Fibroblast of lung (primary cell): ENCODE results near the gene MARVELD3. TPM values are rescaled to one million over a fixed set of nuclear protein-coding genes. Genes with fewer than 3 reads are reported as not detected.

Source experiments
- DNase-seq, 2 donors: peaks; one replicate each; pipeline versions ENCODE4 v3.0.0 to v3.0.0-alpha.2; 2010; ENCODE audit warnings: low read depth in 2 of 2
- H2AFZ ChIP-seq: 2 replicates; pipeline ENCODE4 v1.5.1; 2012; ENCODE audit warnings: low read length, control low read depth, inconsistent platforms
- H3K27ac ChIP-seq: 2 replicates; pipeline ENCODE4 v1.5.1; 2011; ENCODE audit warnings: low read length, control low read depth; ENCODE audit not compliant: insufficient read depth
- H3K27me3 ChIP-seq: 2 replicates; pipeline ENCODE4 v1.5.1; 2011; ENCODE audit warnings: mild to moderate bottlenecking, low read length; ENCODE audit not compliant: control insufficient read depth, insufficient read depth
- H3K36me3 ChIP-seq: 2 replicates; pipeline ENCODE4 v1.5.1; 2011; ENCODE audit warnings: low read length; ENCODE audit not compliant: control insufficient read depth, insufficient read depth
- H3K4me1 ChIP-seq: 2 replicates; pipeline ENCODE4 v1.5.1; 2011; ENCODE audit warnings: low read length; ENCODE audit not compliant: control insufficient read depth, insufficient read depth; ENCODE audit errors: extremely low read depth
- H3K4me2 ChIP-seq: 2 replicates; pipeline ENCODE4 v1.5.1; 2011; ENCODE audit warnings: low read length, control low read depth; ENCODE audit not compliant: insufficient read depth; ENCODE audit errors: extremely low read depth
- H3K4me3 ChIP-seq, 4 experiments: fragments of 200-600 bp in 1 of 4; sonication (generic) in 1 of 4; replicated peaks in 1 of 4; 2 replicates each; pipeline ENCODE4 v1.5.1; 2011 to 2016; ENCODE audit warnings: low read length in 4 of 4, low read depth in 3 of 4, mild to moderate bottlenecking in 3 of 4, control low read depth in 2 of 4, inconsistent platforms in 1 of 4, mixed read lengths in 1 of 4; ENCODE audit not compliant: insufficient read depth in 1 of 4; ENCODE audit errors: control extremely low read depth in 1 of 4
- H3K79me2 ChIP-seq: 2 replicates; pipeline ENCODE4 v1.5.1; 2012; ENCODE audit warnings: mild to moderate bottlenecking, low read length, inconsistent platforms; ENCODE audit not compliant: control insufficient read depth, insufficient read depth
- H3K9ac ChIP-seq: 2 replicates; pipeline ENCODE4 v1.5.1; 2011; ENCODE audit warnings: mild to moderate bottlenecking, low read length, control low read depth; ENCODE audit not compliant: insufficient read depth
- H3K9me3 ChIP-seq: 2 replicates; pipeline ENCODE4 v1.5.1; 2012; ENCODE audit warnings: low read depth, low read length; ENCODE audit not compliant: control insufficient read depth, insufficient read depth
- H4K20me1 ChIP-seq: 2 replicates; pipeline ENCODE4 v1.5.1; 2011; ENCODE audit warnings: low read length; ENCODE audit not compliant: control insufficient read depth, insufficient read depth; ENCODE audit errors: extremely low read depth
- CTCF ChIP-seq, 2 donors: IDR thresholded peaks in 1 of 2; conservative IDR thresholded peaks in 1 of 2; 1 replicate in 1 of 2; 2 replicates in 1 of 2; pipeline ENCODE4 v1.5.1; 2011 to 2012; ENCODE audit warnings: low read length in 2 of 2, control low read depth in 1 of 2, inconsistent platforms in 1 of 2, low read depth in 1 of 2, mild to moderate bottlenecking in 1 of 2
- EZH2 ChIP-seq: IDR thresholded peaks from 2 replicates; pipeline ENCODE4 v1.5.1; 2012; ENCODE audit warnings: low read length, control low read depth, mild to moderate bottlenecking; ENCODE audit errors: missing control alignments
- polyA plus RNA-seq, 2 donors: library from polyadenylated mRNA; depleted of rRNA in 1 of 2; stranded (reverse) in 1 of 2; unstranded in 1 of 2; fragments of >200 nt; gene quantifications; 2 replicates each; pipeline ENCODE4 v1.2.1, GENCODE V29; 2011 to 2012; ENCODE audit warnings: missing spikeins in 1 of 2
- total RNA-seq: library from RNA; depleted of rRNA; stranded (reverse); fragments of >200 nt; gene quantifications from 2 replicates; pipeline ENCODE4 v1.2.1, GENCODE V29; 2014

The MARVELD3 gene
- total and polyA plus RNA-seq, 2 donors (not counting 1 experiment from before 2014, with no cell fraction given), result not detected

- H3K27me3 ChIP-seq, result no peaks in the 10 kb centered on the region
- no peak overlapping the region for H3K27ac ChIP-seq
These were observed 44.0 kb downstream of the MARVELD3 start for GRCh38 chr16:71669926-71670536.

GRCh38 chr16:71670537-71670936, 44.6 kb downstream of the MARVELD3 start:
- DNase-seq, result no peak
- H2AFZ ChIP-seq, result no peak overlapping the region
- no peak overlapping the region for H3K4me3 ChIP-seq
- H3K36me3 ChIP-seq, result peaks cover 3% of the 10 kb centered on the region
- no peak overlapping the region for H3K4me2 ChIP-seq
- TF ChIP-seq EZH2 (no peak), CTCF (conservative IDR thresholded peaks at IDR 0.05 in 1 of 2, IDR thresholded peaks at IDR 0.05 in 1 of 2; ENCODE audit: low read depth in 1 of 2, low read length in 2 of 2) (no peak)
- no peaks in the 10 kb centered on the region for H4K20me1 ChIP-seq
- no peaks in the 10 kb centered on the region for H3K79me2 ChIP-seq
- no peak overlapping the region for H3K27ac ChIP-seq
- H3K9me3 ChIP-seq, result no peaks in the 10 kb centered on the region
- H3K27me3 ChIP-seq, result no peaks in the 10 kb centered on the region
- no peaks in the 10 kb centered on the region for H3K4me1 ChIP-seq
- H3K9ac ChIP-seq, result no peak overlapping the region

More at GRCh38 chr16:71669926-71670536, 44.0 kb downstream of the MARVELD3 start:
- Histone ChIP-seq H3K36me3 (peaks cover 3% of the 10 kb centered on the region), H3K79me2 (no peaks in the 10 kb centered on the region), H3K9me3 (no peaks in the 10 kb centered on the region), H4K20me1 (no peaks in the 10 kb centered on the region), H3K9ac (no peak overlapping the region), H3K4me1 (no peaks in the 10 kb centered on the region), H3K4me2 (no peak overlapping the region), H2AFZ (no peak overlapping the region), H3K4me3 (no peak overlapping the region)
- no peak for TF ChIP-seq CTCF (conservative IDR thresholded peaks at IDR 0.05 in 1 of 2, IDR thresholded peaks at IDR 0.05 in 1 of 2; ENCODE audit: low read depth in 1 of 2, low read length in 2 of 2)
- DNase-seq, result no peak

GRCh38 chr16:71671165-71671564, 45.2 kb downstream of the MARVELD3 start:
- Histone ChIP-seq H3K4me2 (no peak overlapping the region), H3K4me3 (no peak overlapping the region), H3K27ac (no peak overlapping the region), H3K9me3 (no peaks in the 10 kb centered on the region), H3K79me2 (no peaks in the 10 kb centered on the region), H3K36me3 (peaks cover 3% of the 10 kb centered on the region), H4K20me1 (no peaks in the 10 kb centered on the region), H3K27me3 (no peaks in the 10 kb centered on the region), H3K9ac (no peak overlapping the region), H2AFZ (no peak overlapping the region), H3K4me1 (no peaks in the 10 kb centered on the region)
- DNase-seq, result no peak
- TF ChIP-seq CTCF (conservative IDR thresholded peaks at IDR 0.05 in 1 of 2, IDR thresholded peaks at IDR 0.05 in 1 of 2; ENCODE audit: low read depth in 1 of 2, low read length in 2 of 2) (no peak), EZH2 (no peak)
